CD14-positive monocyte (primary cell): Measurements from ENCODE around the gene SGCA. TPM values are rescaled to one million over a fixed set of nuclear protein-coding genes. Genes with fewer than 3 reads are reported as not detected.
A peak's percentile ranks its signal among the peaks of the same experiment; 100 is the strongest.

Source experiments
- DNase-seq, 3 donors: peaks; one replicate each; pipeline ENCODE4 v3.0.0-alpha.2; 2011 to 2022
- H2AFZ ChIP-seq: 2 replicates; pipeline ENCODE4 v1.6.0; 2012; ENCODE audit warnings: mild to moderate bottlenecking, low read depth, low read length, inconsistent platforms; ENCODE audit not compliant: insufficient read depth, poor library complexity, severe bottlenecking
- H3K27ac ChIP-seq, 2 donors: 1 replicate in 1 of 2; 2 replicates in 1 of 2; pipeline ENCODE4 v1.5.1; 2012 to 2013; ENCODE audit warnings: low read length in 2 of 2, control low read depth in 1 of 2, inconsistent platforms in 1 of 2, low read depth in 1 of 2, mild to moderate bottlenecking in 1 of 2
- H3K27me3 ChIP-seq, 2 donors: one replicate each; pipeline versions ENCODE4 v1.6.0 to v1.6.1; 2011 to 2013; ENCODE audit warnings: low read length in 2 of 2; ENCODE audit not compliant: control insufficient read depth in 2 of 2, insufficient read depth in 2 of 2
- H3K36me3 ChIP-seq, 2 donors: replicated peaks in 1 of 2; 1 replicate in 1 of 2; 2 replicates in 1 of 2; pipeline versions ENCODE4 v1.5.1 to v1.6.1; 2012 to 2013; ENCODE audit warnings: low read length in 2 of 2, control low read depth in 1 of 2, inconsistent platforms in 1 of 2, mild to moderate bottlenecking in 1 of 2; ENCODE audit not compliant: insufficient read depth in 2 of 2, control insufficient read depth in 1 of 2
- H3K4me1 ChIP-seq, 2 donors: 1 replicate in 1 of 2; 2 replicates in 1 of 2; pipeline versions ENCODE4 v1.5.1 to v1.6.1; 2012 to 2013; ENCODE audit warnings: low read length in 2 of 2, control low read depth in 1 of 2, inconsistent platforms in 1 of 2, mild to moderate bottlenecking in 1 of 2, moderate library complexity in 1 of 2; ENCODE audit not compliant: insufficient read depth in 2 of 2, control insufficient read depth in 1 of 2
- H3K4me2 ChIP-seq: replicated peaks from 2 replicates; pipeline ENCODE3; 2012; ENCODE audit warnings: low read length, moderate library complexity, mild to moderate bottlenecking; ENCODE audit not compliant: poor library complexity, severe bottlenecking; ENCODE audit errors: extremely low read depth
- H3K4me3 ChIP-seq, 3 experiments: fragments of 200-600 bp in 1 of 3; sonication (generic) in 1 of 3; replicated peaks in 1 of 3; 1 replicate in 2 of 3; 2 replicates in 1 of 3; pipeline ENCODE4 v1.5.1; 2011 to 2013; ENCODE audit warnings: low read length in 3 of 3, mild to moderate bottlenecking in 3 of 3, control low read depth in 2 of 3, low read depth in 2 of 3, inconsistent platforms in 1 of 3, moderate library complexity in 1 of 3
- H3K79me2 ChIP-seq: 2 replicates; pipeline ENCODE4 v1.6.0; 2012; ENCODE audit warnings: mild to moderate bottlenecking, control low read depth, inconsistent platforms, low read length, moderate library complexity; ENCODE audit not compliant: insufficient read depth
- H3K9ac ChIP-seq: 2 replicates; pipeline ENCODE4 v1.6.0; 2017; ENCODE audit warnings: low read length, mild to moderate bottlenecking; ENCODE audit not compliant: insufficient read depth, poor library complexity, severe bottlenecking
- H3K9me3 ChIP-seq, 2 donors: replicated peaks in 1 of 2; 1 replicate in 1 of 2; 2 replicates in 1 of 2; pipeline versions ENCODE4 v1.5.1 to v1.6.1; 2012 to 2013; ENCODE audit warnings: low read length in 2 of 2, control low read depth in 1 of 2; ENCODE audit not compliant: control insufficient read depth in 1 of 2, insufficient read depth in 1 of 2
- H4K20me1 ChIP-seq: 2 replicates; pipeline ENCODE4 v1.6.0; 2012; ENCODE audit warnings: mild to moderate bottlenecking, low read length, control low read depth, moderate library complexity; ENCODE audit not compliant: insufficient read depth
- H3K27ac Mint-ChIP-seq, 7 donors: one replicate each; pipeline ENCODE4 v1.8.0; 2020; ENCODE audit warnings: mild to moderate bottlenecking in 7 of 7, mixed read lengths in 7 of 7, moderate library complexity in 6 of 7, inconsistent platforms in 2 of 7
- H3K27me3 Mint-ChIP-seq, 3 donors: one replicate each; pipeline ENCODE4 v1.8.0; 2021 to 2022; ENCODE audit warnings: low read depth in 3 of 3, mild to moderate bottlenecking in 3 of 3, mixed read lengths in 3 of 3, moderate library complexity in 3 of 3, inconsistent platforms in 1 of 3
- H3K36me3 Mint-ChIP-seq, 2 donors: one replicate each; pipeline ENCODE4 v1.8.0; 2020; ENCODE audit warnings: mixed read lengths in 2 of 2, inconsistent platforms in 1 of 2, mild to moderate bottlenecking in 1 of 2
- H3K4me1 Mint-ChIP-seq: one replicate; pipeline ENCODE4 v1.8.0; 2020; ENCODE audit warnings: mild to moderate bottlenecking, mixed read lengths
- H3K4me3 Mint-ChIP-seq, 2 donors: one replicate each; pipeline ENCODE4 v1.8.0; 2020; ENCODE audit warnings: mild to moderate bottlenecking in 2 of 2, mixed read lengths in 2 of 2, moderate library complexity in 1 of 2
- H3K9me3 Mint-ChIP-seq, 7 donors: one replicate each; pipeline ENCODE4 v1.8.0; 2020 to 2022; ENCODE audit warnings: mixed read lengths in 7 of 7, mild to moderate bottlenecking in 6 of 7, moderate library complexity in 6 of 7, inconsistent platforms in 2 of 7
- CTCF ChIP-seq: fragments of 200-600 bp; IDR thresholded peaks from one replicate; pipeline ENCODE4 v1.8.0; 2022; ENCODE audit warnings: antibody characterized with exemption, mild to moderate bottlenecking
- WGBS: methylation state at CpG from one replicate; pipeline ENCODE4 v1.1.5; 2013; ENCODE audit warnings: missing lambda C conversion rate; ENCODE audit not compliant: insufficient coverage; 5-methylcytosine and 5-hydroxymethylcytosine counted together
- intact Hi-C, 2 donors: fragments of 100-400 bp; cut with micrococcal nuclease; formaldehyde crosslinking; loops; one replicate each; pipeline versions ENCODE4 v1.15.0 to v1.15.1; 2023
- polyA plus RNA-seq, 3 donors: library from polyadenylated mRNA; depleted of rRNA in 1 of 3; unstranded in 2 of 3; stranded (reverse) in 1 of 3; fragments of 300-500 nt in 2 of 3; fragments of >200 nt in 1 of 3; fragmentation: Illumina TruSeq in 2 of 3; gene quantifications; 1 replicate in 2 of 3; 2 replicates in 1 of 3; pipeline ENCODE4 v1.2.3, GENCODE V29; 2012 to 2021

SGCA gene
- polyA plus RNA-seq, 3 donors: 0.27 to 0.89 (median 0.53) TPM

GRCh38 chr17:50190603-50191358 is 25.0 kb downstream of the SGCA start:
- Mint-ChIP-seq H3K9me3 (peaks cover 0 to under 1% (median 0%) of the 10 kb centered on the region in 7 donors), H3K4me1 (peaks cover under 1% of the 10 kb centered on the region), H3K27me3 (peaks cover 10 to 14% (median 10%) of the 10 kb centered on the region in 3 donors), H3K4me3 (no peak overlapping the region), H3K27ac (peak overlapping the region in 1 of 7 donors; percentile 46), H3K36me3 (peaks cover 0 to under 1% of the 10 kb centered on the region in 2 donors)
- Histone ChIP-seq H3K9ac (no peak overlapping the region), H4K20me1 (no peaks in the 10 kb centered on the region), H3K4me3 (no peak overlapping the region), H2AFZ (no peak overlapping the region), H3K27ac (no peak overlapping the region), H3K4me1 (no peaks in the 10 kb centered on the region), H3K36me3 (no peaks in the 10 kb centered on the region), H3K27me3 (no peaks in the 10 kb centered on the region), H3K4me2 (no peak overlapping the region), H3K79me2 (no peaks in the 10 kb centered on the region), H3K9me3 (no peaks in the 10 kb centered on the region)
- 92% methylated on average over 7 of the region's 8 CpGs for WGBS
- TF ChIP-seq CTCF: no peak
- no peak for DNase-seq
- intact Hi-C loops: no loop called here

- Histone ChIP-seq H3K27me3 (no peaks in the 10 kb centered on the region), H3K27ac (no peak overlapping the region), H4K20me1 (no peaks in the 10 kb centered on the region), H3K4me3 (no peak overlapping the region), H3K4me2 (no peak overlapping the region), H2AFZ (no peak overlapping the region), H3K4me1 (no peaks in the 10 kb centered on the region), H3K36me3 (no peaks in the 10 kb centered on the region), H3K9me3 (no peaks in the 10 kb centered on the region), H3K9ac (no peak overlapping the region), H3K79me2 (no peaks in the 10 kb centered on the region)
- Mint-ChIP-seq H3K4me1 (no peaks in the 10 kb centered on the region), H3K27ac (no peak overlapping the region), H3K4me3 (no peak overlapping the region), H3K27me3 (peaks cover 14% of the 10 kb centered on the region in 3 donors), H3K36me3 (no peaks in the 10 kb centered on the region), H3K9me3 (no peaks in the 10 kb centered on the region)
- no peak for DNase-seq
- no peak for TF ChIP-seq CTCF
- intact Hi-C loops: no loop called here
- 83% methylated on average over 13 of the region's 21 CpGs for WGBS
Measured at GRCh38 chr17:50191359-50192143, 25.7 kb downstream of the SGCA start.
